NCI-H1694 treated with DMSO at 0.1 percent for 48 hours (cell line): ENCODE results near the gene C9orf72.
"Not testable (repeated sequence)": the region's sequence is repeated elsewhere in the genome, so short reads cannot be mapped to it uniquely, and the experiment has no call there.

ENCODE experiments used
- DNase-seq: peaks from one replicate; lab custom pipeline; 2025; lab: John Stamatoyannopoulos, UW

C9orf72 gene

DNA sequence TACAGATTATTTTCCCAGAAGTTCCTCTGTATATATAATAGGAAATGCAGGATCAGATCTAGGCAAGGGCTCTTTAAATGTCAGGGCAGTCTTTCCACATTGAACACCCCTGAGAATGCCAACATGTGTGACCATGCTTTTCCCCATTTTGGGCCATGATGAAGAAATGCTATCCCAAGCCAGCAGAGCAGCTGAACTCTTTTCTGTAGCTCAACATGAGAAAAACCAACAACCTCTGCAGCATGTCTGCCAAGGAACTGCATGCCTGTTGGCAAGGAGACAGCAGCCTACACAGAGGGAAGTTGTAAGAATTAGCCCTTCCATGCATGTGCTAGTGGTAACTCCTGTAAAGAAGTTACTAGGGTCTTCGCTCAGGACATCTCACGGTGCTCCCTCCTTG is 58.7 kb downstream of the C9orf72 start:
- DNase-seq = no peak

DNA sequence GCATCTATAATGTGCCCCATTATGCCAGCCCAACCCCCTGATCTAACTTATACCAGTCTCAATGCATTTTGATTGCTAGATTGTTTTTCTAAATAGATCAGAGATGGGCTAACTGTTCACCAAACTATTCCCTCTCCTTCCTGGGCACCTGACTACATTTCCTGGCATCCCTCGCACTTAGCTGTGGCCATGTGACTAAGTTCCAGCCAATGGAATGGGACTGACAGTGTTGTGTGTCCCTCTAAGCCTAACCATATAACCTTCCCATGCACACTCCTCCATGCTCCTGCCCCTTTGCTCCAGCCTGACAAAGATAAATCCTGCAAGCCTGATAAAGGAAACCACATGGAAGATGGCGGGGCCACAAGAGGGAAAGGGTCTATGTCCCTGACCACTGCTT is 61.5 kb downstream of the C9orf72 start:
- no peak for DNase-seq

DNA sequence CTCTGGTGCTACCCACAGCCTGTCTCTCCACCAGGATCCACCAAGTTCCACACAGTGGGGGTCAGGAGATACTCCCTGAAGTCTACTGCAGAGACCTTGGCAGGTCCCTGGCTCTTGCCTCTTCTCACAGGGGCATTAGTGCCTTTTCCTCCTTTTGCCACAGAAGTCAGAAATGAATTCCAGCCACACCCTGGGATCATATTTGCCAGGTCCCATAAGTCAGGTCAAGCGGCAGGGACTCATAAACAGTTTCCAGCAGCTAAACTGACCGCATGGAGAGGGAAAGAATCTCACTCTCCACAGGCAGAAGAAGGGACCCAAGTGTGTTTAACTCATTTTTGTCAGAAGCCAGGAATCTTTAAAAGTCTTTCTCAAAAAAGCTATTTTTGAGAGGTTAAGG is 62.5 kb downstream of the C9orf72 start:
- no peak for DNase-seq

DNA sequence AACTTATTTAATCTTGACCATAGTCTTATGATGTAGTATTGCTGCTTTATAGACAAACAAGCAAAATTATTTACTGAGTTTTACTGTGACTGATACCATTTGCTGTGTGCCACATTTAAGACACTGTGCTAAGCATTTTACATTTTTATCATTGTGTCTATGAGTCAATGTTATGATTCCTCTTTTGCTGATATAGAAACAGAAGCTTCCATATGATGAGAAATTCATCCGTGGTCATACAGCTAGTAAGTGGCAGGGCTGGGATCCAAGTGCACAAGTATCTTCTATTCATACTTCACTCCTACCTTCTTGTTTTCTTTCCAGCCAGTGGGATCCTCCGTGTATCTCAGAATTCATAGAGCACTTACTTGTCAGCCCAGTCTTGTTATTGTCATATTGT is 66.3 kb downstream of the C9orf72 start:
- no peak for DNase-seq

DNA sequence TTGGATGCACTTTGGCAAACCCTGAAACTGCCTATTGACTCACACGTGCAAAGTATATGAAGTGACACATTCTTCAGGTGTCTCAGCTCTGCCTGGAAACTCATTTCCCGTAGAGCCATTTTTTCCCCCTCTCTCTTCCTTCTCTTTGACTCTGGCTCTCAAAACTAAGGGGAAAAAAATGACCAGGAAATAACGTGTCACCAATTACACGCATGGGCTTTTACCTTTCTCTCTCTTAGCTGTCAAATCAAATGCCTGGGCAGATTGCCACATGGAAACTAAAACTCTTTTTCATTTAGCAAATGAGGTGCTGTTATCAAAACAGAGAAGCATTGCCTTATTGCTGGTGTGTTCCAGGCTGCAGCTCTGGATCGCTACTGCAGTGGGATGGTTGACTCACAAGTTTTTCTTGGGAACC is 67.5 kb downstream of the C9orf72 start:
- DNase-seq = no peak

DNA sequence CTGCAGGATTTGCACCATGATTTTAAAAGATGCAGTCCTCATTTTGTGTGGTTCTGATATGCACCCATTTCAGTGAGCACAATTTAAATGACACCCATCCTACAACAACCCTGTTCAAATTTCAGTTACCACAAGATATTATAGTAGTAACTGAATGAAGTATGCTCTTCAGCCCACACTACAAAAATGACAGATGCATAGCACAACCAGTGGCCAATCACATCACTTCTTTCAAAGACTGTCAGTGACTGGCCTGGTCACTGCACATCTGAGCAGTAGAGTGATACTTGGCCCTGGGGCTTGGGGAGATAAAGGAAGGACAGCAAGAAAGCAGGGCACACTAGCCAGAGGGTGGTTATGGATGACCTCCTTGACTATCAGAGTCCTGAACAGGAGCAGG is 69.0 kb downstream of the C9orf72 start:
- DNase-seq = no peak

DNA sequence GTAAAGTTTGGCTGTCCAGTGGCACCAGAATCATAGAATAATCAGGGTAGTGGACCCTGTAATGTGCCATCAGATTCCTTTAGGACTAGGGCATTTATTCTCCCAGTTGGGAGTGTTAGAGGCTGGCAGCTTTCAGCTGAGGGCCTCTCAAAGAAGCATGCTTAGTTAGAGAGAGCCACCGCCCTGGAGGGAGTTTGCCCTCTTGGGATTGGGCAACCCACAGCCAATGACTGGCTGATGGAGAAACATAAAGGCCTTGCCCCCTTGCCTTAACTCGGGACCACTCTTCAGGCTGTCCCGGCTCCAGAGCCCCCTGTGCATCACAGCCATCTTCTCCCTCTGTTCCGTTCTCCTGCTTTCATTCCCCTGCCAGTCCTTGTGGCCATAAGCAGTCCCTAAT is 69.7 kb downstream of the C9orf72 start:
- DNase-seq = no peak

DNA sequence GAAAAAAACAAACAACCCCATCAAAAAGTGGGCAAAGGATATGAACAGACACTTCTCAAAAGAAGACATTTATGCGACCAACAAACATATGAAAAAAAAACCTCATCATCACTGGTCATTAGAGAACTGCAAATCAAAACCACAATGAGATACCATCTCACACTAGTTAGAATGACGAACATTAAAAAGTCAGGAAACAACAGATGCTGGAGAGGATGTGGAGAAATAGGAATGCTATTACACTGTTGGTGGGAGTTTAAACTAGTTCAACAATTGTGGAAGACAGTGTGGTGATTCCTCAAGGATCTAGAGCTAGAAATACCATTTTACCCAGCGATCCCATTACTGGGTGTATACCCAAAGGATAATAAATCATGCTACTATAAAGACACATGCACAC is 72.4 kb downstream of the C9orf72 start:
- not testable (repeated sequence) for DNase-seq

DNA sequence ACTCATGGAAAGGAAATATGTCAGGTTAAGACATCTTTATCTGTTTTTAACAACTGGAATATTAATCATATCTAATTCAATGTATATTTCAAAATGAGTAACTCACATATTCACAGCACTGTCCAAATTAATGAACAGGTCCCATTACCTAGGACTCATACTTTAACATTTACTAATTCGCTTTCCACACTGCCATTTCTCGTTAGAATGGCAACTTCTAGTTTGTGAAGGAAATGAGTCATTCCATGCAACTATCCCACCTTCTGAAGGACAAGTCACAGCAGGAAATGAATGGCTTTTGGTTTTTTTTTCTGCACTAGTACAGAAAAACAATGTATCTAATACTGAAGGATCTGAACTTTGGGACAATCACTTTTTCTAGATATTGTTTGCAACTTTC is 73.8 kb downstream of the C9orf72 start:
- no peak for DNase-seq

DNA sequence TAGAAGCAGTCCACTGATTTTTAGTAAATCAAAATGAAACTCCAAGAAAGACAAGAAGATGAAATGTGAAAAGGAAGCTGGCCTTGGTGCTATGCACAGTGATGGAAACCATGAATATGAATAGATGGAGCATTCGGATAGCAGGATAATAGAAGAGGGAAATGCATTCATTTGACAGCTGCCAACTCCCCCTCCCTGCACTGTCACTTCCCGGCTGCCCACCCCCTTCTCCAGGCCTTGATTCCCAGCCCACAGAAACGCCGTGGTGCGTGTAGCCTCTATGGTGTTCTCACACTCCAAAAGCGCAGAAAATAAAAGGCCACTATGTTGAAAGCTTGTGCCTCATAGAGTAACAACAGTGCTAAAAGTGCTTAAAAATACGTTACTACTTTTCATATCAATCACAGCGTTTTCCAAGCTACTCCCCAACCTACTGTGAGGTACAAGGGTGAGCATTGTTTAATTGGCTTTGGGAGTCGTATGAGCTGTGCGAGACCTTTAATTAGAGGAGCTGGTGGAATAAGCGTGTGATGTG is 75.3 kb downstream of the C9orf72 start:
- DNase-seq = no peak
